Esophagus muscularis mucosa (tissue), 4 donors: ENCODE data around the gene SYCN.

Source experiments
- EP300 ChIP-seq: sonication (generic); formaldehyde crosslinking; IDR thresholded peaks from one replicate; pipeline ENCODE4 v1.6.1; 2017; ENCODE audit warnings: antibody characterized with exemption
- POLR2A ChIP-seq: fragments of 450-650 bp; IDR thresholded peaks from one replicate; pipeline ENCODE4 v1.6.1; 2017; ENCODE audit warnings: antibody characterized with exemption, moderate library complexity, mild to moderate bottlenecking, low read depth
- POLR2AphosphoS5 ChIP-seq, 2 donors: sonication (generic); formaldehyde crosslinking; IDR thresholded peaks; one replicate each; pipeline ENCODE4 v1.6.1; 2017; ENCODE audit warnings: antibody characterized with exemption in 2 of 2
- TF ChIP-seq, protein P1 (sequence below), 3 experiments: fragments of 200-600 bp in 2 of 3; fragments of 450-650 bp in 1 of 3; sonication (generic) in 2 of 3; IDR thresholded peaks; one replicate each; pipeline ENCODE4 v1.5.1; 2017 to 2019; ENCODE audit warnings: antibody characterized with exemption in 3 of 3, mild to moderate bottlenecking in 2 of 3, moderate library complexity in 1 of 3

DNA sequence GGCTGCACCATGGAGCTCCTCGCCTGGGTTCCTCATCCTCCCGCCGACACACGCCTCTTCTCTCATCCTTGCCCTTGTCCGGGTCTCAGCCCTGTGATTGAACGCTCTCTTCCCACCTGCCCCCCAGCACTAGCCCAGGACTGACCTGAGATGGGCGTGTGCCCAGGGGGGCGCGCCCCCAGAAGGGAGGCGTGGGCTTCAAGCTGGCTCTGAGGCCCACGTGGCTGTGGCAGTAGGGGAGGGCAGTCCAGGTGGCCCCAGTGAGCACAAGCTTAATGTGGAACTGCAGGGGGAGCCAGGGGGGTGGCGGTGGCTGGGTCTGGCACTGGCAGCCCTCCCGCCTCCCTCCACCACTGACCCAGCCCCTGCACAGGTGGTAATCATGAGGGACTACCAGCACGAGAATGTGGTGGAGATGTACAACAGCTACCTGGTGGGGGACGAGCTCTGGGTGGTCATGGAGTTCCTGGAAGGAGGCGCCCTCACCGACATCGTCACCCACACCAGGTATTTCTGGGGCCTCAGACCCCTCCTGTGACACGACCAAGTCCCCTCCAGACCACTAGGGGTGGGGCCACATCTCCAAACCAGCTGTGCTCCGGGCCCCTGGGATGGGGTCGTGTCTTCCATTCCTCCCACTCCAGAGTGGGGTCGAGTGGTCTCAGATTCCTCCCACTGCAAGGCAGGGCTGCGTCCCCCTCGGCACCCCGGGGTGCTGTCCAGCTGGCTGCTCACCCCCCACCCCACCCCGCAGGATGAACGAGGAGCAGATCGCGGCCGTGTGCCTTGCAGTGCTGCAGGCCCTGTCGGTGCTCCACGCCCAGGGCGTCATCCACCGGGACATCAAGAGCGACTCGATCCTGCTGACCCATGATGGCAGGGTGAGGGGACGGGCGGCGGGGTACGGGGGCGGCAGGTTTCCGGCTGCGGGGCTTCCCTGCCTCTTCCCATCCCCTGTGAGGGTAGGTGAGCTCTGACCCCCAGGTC lies 29.2 kb downstream of the SYCN start:
- TF ChIP-seq, protein P1, sequence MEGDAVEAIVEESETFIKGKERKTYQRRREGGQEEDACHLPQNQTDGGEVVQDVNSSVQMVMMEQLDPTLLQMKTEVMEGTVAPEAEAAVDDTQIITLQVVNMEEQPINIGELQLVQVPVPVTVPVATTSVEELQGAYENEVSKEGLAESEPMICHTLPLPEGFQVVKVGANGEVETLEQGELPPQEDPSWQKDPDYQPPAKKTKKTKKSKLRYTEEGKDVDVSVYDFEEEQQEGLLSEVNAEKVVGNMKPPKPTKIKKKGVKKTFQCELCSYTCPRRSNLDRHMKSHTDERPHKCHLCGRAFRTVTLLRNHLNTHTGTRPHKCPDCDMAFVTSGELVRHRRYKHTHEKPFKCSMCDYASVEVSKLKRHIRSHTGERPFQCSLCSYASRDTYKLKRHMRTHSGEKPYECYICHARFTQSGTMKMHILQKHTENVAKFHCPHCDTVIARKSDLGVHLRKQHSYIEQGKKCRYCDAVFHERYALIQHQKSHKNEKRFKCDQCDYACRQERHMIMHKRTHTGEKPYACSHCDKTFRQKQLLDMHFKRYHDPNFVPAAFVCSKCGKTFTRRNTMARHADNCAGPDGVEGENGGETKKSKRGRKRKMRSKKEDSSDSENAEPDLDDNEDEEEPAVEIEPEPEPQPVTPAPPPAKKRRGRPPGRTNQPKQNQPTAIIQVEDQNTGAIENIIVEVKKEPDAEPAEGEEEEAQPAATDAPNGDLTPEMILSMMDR (IDR thresholded peaks at IDR 0.05) = no peak
- TF ChIP-seq POLR2A (no peak), POLR2AphosphoS5 (IDR thresholded peaks at IDR 0.05) (no peak), EP300 (no peak)
